Stimulated activated CD8-positive, alpha-beta memory T cell treated with anti-CD3 and anti-CD28 coated beads, Interleukin-7, amount 100 ng/mL, for 1 hour (primary cell): Measurements from ENCODE around the gene MAPK8IP2.
"Not testable (repeated sequence)": the region's sequence is repeated elsewhere in the genome, so short reads cannot be mapped to it uniquely, and the experiment has no call there.

ENCODE experiments used
- DNase-seq, 2 donors: peaks; one replicate each; pipeline ENCODE4 v3.0.0-alpha.2; 2020; ENCODE audit warnings: low read depth in 2 of 2

Gene MAPK8IP2

DNA sequence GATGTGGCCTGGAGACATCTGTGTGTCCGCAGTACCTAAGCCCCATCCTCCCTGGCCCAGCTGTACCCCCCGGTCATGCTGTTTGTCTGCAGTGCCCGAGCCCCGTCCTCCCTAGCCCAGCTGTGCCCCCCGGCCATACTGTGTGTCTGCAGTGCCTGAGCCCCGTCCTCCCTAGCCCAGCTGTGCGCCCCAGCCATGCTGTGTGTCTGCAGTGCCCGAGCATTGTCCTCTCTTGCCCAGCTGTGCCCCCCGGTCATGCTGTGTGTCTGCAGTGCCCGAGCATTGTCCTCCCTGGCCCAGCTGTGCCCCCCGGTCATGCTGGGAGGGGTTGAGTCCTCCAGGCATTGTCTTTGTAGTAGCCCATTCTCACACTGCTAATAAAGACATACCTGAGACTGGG is 35.0 kb downstream of the MAPK8IP2 start:
- DNase-seq = no peak

DNA sequence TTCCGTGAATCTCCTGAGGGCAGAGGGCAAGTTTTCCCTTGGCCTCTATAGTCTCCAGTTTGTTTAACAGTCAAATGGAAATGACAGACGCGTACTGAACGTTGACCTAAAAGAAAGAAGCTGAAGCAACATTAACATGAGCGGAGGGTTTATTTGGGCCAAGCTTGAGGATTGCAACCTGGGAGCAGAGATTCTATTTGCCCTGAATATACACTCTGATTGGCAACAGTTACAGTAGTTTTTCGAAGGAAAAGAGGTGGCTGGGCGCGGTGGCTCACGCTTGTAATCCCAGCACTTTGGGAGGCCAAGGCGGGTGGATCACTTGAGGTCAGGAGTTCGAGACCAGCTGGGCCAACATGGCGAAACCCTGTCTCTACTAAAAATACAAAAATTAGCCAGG is 39.7 kb downstream of the MAPK8IP2 start:
- not testable (repeated sequence) for DNase-seq

DNA sequence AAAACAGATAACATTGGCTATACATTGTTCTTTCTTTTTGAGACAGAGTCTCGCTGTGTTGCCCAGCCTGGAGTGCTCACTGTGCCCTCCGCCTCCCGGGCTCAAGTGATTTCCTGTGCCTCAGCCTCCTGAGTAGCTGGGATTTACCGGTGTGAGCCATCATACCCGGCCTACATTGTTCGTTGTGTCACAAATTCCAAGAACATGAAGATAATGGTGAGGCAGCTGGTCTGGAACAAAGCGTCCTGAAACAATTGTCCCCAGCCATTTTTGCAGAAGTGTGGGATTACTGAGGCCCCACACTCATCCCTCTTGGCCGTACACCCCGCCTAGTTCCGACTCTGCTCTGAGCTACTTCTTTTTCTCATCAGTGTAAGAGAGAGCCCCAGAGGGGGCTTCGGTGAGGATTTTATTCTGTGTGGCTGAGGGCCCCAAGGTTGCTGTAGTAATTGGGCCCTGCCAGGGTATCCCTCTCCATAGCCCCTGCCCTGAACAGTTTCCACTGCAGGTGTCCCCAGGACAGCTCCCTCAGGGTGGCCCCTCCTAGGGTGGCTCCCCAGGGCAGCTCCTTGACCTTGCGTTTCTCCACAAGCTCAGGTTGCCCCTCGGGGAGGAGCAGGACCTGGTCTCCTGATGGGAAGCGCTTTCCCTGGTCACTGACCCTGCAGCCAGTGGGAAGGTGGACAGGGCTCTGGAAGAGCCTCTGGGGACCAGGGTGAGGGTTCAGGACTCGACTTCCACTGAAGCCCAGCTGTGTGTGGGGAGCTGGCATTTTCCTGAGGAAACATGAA is 40.5 kb downstream of the MAPK8IP2 start:
- no peak for DNase-seq

DNA sequence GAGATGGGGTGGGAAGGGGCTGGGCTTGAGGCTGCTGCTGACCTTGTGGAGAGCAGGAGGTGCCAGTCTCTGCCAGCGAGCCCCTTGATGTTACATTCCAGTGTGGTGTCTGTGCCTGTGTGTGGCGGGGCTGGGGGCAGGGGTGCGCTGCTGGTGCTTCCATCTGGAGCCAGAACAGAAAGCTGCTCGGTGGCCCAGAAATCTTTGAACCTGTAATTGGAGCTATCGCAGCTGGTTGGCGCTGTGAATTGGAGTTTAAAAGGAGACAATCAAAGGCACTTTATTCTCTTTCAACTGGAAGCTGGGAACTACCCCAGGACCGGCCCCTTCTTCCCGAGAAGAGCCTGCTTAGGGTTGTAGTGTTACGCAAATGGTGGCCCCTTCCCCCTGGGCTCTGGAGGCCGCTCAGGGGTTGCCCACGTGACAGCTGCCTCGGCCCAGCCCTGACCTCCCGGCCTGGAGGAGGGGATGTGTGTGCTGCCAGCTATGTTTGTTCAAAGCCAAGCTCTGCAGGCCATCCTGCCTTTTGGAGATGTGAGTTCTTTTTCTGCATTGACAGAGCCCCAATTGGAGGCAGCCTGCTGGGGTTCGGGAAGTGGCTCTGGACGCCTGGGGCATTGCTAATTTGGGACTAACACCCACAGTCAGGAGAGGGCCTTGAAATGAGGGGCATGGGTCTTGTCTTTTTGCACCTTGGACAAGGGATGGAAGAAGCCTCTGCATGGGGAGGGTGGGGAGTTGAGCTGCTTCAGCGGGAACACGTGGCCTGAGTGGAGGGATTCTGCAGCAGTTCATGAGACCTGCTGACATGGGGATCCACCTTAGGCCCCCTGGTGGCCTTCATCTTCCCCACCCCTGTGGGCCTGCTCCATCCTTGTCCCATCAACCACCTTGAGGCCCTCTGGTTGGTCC is 41.4 kb downstream of the MAPK8IP2 start:
- DNase-seq = no peak

DNA sequence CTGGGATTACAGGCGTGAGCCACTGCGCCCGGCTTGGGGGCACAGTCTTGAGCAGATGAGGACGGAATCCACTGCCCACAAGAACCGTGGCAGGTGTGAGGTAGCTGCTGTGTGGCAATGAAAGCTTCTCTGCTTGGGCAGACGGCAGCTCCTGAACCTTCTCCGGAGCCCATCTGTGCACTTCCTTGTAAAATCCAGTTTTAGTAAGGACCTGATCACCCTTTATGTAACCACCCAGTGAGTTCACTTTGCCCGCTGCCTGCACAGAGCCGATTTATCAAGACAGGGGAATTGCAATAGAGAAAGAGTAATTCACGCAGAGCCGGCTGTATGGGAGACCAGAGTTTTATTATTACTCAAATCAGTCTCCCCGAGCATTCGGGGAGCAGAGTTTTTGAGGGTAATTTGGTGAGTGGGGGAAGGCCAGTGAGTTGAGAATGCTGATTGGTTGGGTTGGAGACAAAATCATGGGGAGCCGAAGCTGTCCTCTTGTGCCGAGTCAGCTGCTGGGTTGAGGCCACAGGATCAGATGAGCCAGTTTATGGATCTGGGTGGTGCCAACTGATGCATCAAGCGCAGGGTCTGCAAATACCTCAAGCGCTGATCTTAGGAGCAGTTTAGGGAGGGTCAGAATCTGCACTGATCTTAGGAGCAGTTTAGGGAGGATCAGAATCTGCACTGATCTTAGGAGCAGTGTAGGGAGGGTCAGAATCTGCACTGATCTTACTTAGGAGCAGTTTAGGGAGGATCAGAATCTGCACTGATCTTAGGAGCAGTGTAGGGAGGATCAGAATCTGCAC is 42.6 kb downstream of the MAPK8IP2 start:
- not testable (repeated sequence) for DNase-seq

DNA sequence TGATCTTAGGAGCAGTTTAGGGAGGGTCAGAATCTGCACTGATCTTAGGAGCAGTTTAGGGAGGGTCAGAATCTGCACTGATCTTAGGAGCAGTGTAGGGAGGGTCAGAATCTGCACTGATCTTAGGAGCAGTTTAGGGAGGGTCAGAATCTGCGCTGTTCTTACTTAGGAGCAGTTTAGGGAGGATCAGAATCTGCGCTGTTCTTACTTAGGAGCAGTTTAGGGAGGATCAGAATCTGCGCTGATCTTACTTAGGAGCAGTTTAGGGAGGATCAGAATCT is 43.2 kb downstream of the MAPK8IP2 start:
- DNase-seq = not testable (repeated sequence)

DNA sequence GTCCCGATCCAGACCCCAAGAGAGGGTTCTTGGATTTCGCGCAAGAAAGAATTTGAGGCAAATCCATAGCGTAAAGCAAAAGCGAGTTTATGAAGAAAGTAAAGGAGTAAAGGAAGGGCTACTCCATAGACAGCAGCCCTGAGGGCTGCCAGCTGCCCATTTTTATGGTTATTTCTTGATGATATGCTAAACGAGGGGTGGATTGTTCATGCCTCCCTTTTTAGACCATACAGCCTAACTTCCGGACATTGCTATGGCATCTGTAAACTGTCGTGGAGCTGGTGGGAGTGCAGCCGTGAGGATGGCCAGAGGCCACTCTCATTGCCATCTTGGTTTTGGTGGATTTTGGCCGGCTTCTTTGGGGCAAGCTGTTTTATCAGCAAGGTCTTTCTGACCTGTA is 52.7 kb downstream of the MAPK8IP2 start:
- DNase-seq = no peak

DNA sequence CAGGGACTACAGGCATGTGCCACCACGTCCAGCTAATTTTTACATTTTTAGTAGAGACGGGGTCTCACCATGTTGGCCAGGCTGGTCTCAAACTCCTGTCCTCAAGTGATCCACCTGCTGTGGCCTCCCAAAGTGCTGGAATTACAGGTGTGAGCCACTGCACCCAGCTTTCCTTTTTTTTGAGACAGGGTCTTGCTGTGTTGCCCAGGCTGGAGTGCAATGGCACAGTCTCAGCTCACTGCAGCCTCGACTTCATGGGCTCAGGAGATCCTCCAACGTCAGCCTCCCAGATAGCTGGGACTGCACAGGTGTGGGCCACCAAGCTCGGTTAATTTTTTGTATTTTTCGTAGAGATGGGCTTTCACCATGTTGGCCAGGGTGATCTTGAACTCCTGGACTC is 54.1 kb downstream of the MAPK8IP2 start:
- DNase-seq = not testable (repeated sequence)

DNA sequence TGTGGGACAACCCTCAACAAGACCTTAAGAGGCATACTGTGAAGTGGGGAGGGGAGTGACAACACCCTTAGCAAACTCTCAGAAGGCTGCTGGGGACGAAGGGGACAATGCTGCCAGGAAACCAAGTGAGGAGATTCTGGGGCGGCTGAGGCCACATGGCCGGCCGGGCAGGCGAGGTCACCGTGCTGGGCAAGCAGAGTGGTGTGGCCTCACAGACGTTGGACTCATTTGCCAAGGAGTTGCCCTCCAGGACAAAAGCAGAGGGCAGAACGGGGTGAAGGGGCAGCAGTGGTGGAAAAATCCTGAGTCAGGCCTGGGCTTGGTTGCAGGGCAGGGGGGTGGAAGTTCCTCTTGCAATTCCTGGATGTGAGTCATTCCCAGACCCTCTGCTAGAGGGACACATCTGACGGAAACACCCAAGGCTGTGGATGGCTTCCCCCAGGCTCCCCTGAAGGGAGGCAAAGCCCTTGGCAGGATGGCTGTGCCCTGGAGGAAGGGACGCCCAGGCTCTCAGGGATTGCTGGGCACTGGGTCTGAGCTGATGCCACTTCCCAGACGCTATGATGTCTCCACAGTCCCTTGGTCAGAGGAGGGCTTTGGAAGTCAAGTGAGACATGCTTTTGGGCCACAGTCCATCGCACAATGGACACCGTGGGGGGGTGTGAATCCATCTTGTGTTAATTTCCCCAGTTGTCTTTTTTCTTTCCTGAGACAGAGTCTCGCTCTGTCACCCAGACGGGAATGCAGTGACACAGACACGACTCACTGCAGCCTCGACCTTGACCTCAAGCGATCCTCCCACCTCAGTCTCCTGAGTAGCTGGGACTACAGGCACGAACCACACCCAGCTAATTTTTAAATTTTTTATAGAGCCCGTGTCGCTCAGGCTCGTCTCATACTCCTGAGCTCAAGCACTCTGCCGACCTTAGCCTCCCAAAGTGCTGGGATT is 55.8 kb downstream of the MAPK8IP2 start:
- DNase-seq = no peak

DNA sequence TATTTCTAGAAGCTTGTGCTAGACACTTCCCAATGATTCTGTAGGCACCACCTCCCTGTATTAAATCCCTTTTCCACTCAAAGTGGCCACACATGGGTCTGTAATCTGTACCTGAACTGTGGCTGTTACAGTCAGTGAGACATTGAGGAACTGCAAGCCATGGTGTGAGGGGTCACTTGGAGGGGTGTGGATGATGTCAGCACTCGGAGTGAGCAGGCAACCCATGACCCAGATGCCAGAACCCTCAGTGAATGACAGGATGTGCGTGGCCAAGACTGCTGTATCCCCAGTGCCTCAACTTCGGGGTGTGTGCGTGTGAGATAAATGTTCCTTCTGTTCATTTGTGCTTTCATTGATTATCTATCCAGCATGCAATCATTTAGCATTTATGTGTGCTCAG is 57.3 kb downstream of the MAPK8IP2 start:
- DNase-seq = no peak

DNA sequence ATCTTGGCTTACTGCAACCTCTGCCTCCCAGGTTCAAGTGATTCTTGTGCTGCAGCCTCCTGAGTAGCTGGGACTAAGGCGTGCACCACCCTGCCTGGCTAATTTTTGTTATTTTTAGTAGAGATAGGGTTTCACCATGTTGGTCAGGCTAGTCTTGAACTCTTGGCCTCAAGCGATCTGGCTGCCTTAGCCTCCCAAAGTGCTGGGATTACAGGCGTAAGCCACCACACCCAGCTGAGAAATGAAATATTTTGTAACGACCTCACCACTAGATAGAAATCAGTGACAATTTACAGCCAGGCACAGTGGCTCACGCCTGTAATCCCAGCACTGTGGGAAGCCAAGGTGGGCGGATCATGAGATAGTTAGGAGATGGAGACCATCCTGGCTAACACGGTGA is 59.1 kb downstream of the MAPK8IP2 start:
- not testable (repeated sequence) for DNase-seq

DNA sequence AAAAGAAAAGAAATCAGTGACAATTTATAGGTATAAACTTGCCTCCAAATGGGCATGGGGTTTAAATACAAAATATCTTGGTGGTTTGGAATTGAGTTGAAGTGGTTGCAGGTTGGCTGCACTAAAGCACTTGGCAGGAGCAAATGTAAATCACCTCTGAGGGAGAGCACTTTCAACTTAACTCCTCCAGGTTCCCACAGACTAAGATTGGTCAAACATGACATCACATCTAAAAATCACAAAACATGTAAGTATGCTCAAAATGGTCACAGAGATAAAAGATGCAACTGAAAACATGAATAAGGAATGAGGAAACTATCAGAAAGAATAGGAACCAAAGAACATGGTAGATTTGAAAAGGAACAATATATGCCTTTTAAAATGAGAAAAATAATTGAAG is 59.7 kb downstream of the MAPK8IP2 start:
- no peak for DNase-seq
